ENCODE results near the gene RMND1.

GRCh38 chr6:151443454-151443853 lies 8.5 kb downstream of the RMND1 start:
- TF ChIP-seq POLR2A (IDR thresholded peaks at IDR 0.05): no peak
- TF ChIP-seq, protein P1, sequence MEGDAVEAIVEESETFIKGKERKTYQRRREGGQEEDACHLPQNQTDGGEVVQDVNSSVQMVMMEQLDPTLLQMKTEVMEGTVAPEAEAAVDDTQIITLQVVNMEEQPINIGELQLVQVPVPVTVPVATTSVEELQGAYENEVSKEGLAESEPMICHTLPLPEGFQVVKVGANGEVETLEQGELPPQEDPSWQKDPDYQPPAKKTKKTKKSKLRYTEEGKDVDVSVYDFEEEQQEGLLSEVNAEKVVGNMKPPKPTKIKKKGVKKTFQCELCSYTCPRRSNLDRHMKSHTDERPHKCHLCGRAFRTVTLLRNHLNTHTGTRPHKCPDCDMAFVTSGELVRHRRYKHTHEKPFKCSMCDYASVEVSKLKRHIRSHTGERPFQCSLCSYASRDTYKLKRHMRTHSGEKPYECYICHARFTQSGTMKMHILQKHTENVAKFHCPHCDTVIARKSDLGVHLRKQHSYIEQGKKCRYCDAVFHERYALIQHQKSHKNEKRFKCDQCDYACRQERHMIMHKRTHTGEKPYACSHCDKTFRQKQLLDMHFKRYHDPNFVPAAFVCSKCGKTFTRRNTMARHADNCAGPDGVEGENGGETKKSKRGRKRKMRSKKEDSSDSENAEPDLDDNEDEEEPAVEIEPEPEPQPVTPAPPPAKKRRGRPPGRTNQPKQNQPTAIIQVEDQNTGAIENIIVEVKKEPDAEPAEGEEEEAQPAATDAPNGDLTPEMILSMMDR (IDR thresholded peaks at IDR 0.05): no peak

All from adrenal gland (tissue), 5 donors.